Esophagus squamous epithelium (tissue), 4 donors: ENCODE results near the gene UBE2O.

Experiments
- POLR2A ChIP-seq, 4 donors: fragments of 450-650 bp; IDR thresholded peaks; one replicate each; pipeline ENCODE4 v1.6.1; 2017; ENCODE audit warnings: antibody characterized with exemption in 4 of 4, mild to moderate bottlenecking in 4 of 4, moderate library complexity in 3 of 4
- TF ChIP-seq, protein P1 (sequence below), 6 experiments: fragments of 450-650 bp in 4 of 6; fragments of 200-600 bp in 2 of 6; sonication (generic) in 2 of 6; IDR thresholded peaks; one replicate each; pipeline ENCODE4 v1.5.1; 2016 to 2019; ENCODE audit warnings: antibody characterized with exemption in 6 of 6, mild to moderate bottlenecking in 4 of 6, moderate library complexity in 4 of 6

DNA sequence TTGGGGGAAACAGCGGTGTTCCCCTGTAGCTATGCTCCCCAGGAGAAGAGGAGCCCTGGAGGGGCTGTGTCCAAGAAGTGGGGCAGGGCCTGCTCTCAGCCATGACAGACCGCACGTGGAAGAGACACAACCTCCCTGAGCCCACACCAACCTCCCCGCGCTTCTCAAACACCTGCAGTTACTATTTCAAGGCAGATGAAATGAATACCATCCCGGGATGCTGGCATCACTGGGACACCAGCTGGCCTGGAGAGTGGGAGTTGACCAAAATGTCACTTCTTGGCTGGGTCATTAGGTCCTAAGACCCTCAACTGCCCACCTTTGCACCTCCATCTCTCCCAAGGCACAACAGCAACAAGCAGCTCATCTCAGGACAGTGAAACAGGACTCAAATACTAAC lies 36.5 kb downstream of the UBE2O start:
- TF ChIP-seq, protein P1, sequence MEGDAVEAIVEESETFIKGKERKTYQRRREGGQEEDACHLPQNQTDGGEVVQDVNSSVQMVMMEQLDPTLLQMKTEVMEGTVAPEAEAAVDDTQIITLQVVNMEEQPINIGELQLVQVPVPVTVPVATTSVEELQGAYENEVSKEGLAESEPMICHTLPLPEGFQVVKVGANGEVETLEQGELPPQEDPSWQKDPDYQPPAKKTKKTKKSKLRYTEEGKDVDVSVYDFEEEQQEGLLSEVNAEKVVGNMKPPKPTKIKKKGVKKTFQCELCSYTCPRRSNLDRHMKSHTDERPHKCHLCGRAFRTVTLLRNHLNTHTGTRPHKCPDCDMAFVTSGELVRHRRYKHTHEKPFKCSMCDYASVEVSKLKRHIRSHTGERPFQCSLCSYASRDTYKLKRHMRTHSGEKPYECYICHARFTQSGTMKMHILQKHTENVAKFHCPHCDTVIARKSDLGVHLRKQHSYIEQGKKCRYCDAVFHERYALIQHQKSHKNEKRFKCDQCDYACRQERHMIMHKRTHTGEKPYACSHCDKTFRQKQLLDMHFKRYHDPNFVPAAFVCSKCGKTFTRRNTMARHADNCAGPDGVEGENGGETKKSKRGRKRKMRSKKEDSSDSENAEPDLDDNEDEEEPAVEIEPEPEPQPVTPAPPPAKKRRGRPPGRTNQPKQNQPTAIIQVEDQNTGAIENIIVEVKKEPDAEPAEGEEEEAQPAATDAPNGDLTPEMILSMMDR (IDR thresholded peaks at IDR 0.05): no peak
- no peak for TF ChIP-seq POLR2A (IDR thresholded peaks at IDR 0.05)
